Stimulated activated CD4-positive, alpha-beta T cell treated with anti-CD3 and anti-CD28 coated beads, Interleukin-15, amount 100 ng/mL, for 24 hours (primary cell): ENCODE data around the gene HDAC11.
"Not testable (repeated sequence)": the region's sequence is repeated elsewhere in the genome, so short reads cannot be mapped to it uniquely, and the experiment has no call there.

Experiments
- DNase-seq: peaks from one replicate; pipeline ENCODE4 v3.0.0-alpha.2; 2020

HDAC11 gene

GRCh38 chr3:13508496-13508895, 28.4 kb downstream of the HDAC11 start:
- no peak for DNase-seq

GRCh38 chr3:13509059-13509815, 29.1 kb downstream of the HDAC11 start:
- DNase-seq = no peak

- no peak for DNase-seq
Measured at GRCh38 chr3:13509816-13510192, 29.7 kb downstream of the HDAC11 start.

- no peak for DNase-seq
Measured at GRCh38 chr3:13512451-13512850, 32.3 kb downstream of the HDAC11 start.

GRCh38 chr3:13513051-13513912, 33.2 kb downstream of the HDAC11 start:
- DNase-seq = no peak

- DNase-seq = no peak
Measured at GRCh38 chr3:13513913-13514517, 33.9 kb downstream of the HDAC11 start.

- DNase-seq = no peak
Measured at GRCh38 chr3:13514639-13515435, 34.7 kb downstream of the HDAC11 start.

- DNase-seq = no peak
Measured at GRCh38 chr3:13515786-13516759, 36.0 kb downstream of the HDAC11 start.

GRCh38 chr3:13516760-13517135, 36.6 kb downstream of the HDAC11 start:
- DNase-seq = no peak

- no peak for DNase-seq
Measured at GRCh38 chr3:13517253-13517977, 37.3 kb downstream of the HDAC11 start.

- DNase-seq = no peak
Measured at GRCh38 chr3:13518516-13518953, 38.4 kb downstream of the HDAC11 start.

GRCh38 chr3:13519006-13519791, 39.1 kb downstream of the HDAC11 start:
- no peak for DNase-seq

- no peak for DNase-seq
Measured at GRCh38 chr3:13520326-13520880, 40.3 kb downstream of the HDAC11 start.

- no peak for DNase-seq
Measured at GRCh38 chr3:13521309-13521708, 41.2 kb downstream of the HDAC11 start.

GRCh38 chr3:13521749-13522148, 41.6 kb downstream of the HDAC11 start:
- not testable (repeated sequence) for DNase-seq

GRCh38 chr3:13522236-13522635, 42.1 kb downstream of the HDAC11 start:
- no peak for DNase-seq

GRCh38 chr3:13524979-13525669, 45.0 kb downstream of the HDAC11 start:
- DNase-seq = no peak

GRCh38 chr3:13525827-13526625, 45.9 kb downstream of the HDAC11 start:
- no peak for DNase-seq
